DND-41 (cell line): ENCODE measurements around the gene DYNLL2.
"Not testable (repeated sequence)": the region's sequence is repeated elsewhere in the genome, so short reads cannot be mapped to it uniquely, and the experiment has no call there.

Experiments used
- EZH2 ChIP-seq: IDR thresholded peaks from 3 replicates; pipeline ENCODE4 v1.6.1; 2012; ENCODE audit warnings: borderline replicate concordance, low read depth, mild to moderate bottlenecking, moderate library complexity, low read length, inconsistent platforms; ENCODE audit not compliant: severe bottlenecking
- TF ChIP-seq, protein P1 (sequence below): IDR thresholded peaks from 2 replicates; pipeline ENCODE4 v1.5.1; 2012; ENCODE audit warnings: borderline replicate concordance, low read length, moderate library complexity, mild to moderate bottlenecking; ENCODE audit not compliant: poor library complexity, severe bottlenecking; ENCODE audit errors: extremely low read depth

- TF ChIP-seq, protein P1, sequence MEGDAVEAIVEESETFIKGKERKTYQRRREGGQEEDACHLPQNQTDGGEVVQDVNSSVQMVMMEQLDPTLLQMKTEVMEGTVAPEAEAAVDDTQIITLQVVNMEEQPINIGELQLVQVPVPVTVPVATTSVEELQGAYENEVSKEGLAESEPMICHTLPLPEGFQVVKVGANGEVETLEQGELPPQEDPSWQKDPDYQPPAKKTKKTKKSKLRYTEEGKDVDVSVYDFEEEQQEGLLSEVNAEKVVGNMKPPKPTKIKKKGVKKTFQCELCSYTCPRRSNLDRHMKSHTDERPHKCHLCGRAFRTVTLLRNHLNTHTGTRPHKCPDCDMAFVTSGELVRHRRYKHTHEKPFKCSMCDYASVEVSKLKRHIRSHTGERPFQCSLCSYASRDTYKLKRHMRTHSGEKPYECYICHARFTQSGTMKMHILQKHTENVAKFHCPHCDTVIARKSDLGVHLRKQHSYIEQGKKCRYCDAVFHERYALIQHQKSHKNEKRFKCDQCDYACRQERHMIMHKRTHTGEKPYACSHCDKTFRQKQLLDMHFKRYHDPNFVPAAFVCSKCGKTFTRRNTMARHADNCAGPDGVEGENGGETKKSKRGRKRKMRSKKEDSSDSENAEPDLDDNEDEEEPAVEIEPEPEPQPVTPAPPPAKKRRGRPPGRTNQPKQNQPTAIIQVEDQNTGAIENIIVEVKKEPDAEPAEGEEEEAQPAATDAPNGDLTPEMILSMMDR = not testable (repeated sequence)
- not testable (repeated sequence) for TF ChIP-seq EZH2
Observed at GRCh38 chr17:58143335-58143734, 60.1 kb downstream of the DYNLL2 start.
